ENCODE results near the gene RFTN1.

DNA sequence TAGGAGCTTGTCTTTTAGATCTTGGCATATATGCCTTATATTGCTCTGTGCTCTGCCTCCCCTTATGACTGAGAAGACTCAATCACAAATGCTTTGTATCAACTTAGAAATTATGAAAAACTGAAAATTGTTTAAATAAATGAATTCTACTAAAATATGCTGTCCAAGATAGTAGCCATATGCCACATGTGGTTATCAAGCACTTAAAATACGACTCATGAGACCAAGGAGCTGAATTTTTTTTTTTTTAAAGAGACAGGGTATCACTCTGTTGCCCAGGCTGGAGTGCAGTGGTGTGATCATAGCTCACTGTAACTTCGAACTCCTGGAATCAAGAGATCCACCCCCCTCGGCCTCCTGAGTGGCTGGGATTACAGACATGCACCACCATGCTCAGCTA is 118.3 kb downstream of the RFTN1 start:
- TF ChIP-seq MAX (IDR thresholded peaks at IDR 0.05; ENCODE audit: insufficient read depth, insufficient read length) (no peak), EZH2 (IDR thresholded peaks at IDR 0.05; ENCODE audit: borderline replicate concordance, low read depth, low read length, severe bottlenecking) (no peak)
- TF ChIP-seq, protein P1, sequence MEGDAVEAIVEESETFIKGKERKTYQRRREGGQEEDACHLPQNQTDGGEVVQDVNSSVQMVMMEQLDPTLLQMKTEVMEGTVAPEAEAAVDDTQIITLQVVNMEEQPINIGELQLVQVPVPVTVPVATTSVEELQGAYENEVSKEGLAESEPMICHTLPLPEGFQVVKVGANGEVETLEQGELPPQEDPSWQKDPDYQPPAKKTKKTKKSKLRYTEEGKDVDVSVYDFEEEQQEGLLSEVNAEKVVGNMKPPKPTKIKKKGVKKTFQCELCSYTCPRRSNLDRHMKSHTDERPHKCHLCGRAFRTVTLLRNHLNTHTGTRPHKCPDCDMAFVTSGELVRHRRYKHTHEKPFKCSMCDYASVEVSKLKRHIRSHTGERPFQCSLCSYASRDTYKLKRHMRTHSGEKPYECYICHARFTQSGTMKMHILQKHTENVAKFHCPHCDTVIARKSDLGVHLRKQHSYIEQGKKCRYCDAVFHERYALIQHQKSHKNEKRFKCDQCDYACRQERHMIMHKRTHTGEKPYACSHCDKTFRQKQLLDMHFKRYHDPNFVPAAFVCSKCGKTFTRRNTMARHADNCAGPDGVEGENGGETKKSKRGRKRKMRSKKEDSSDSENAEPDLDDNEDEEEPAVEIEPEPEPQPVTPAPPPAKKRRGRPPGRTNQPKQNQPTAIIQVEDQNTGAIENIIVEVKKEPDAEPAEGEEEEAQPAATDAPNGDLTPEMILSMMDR (IDR thresholded peaks at IDR 0.05; ENCODE audit: extremely low read depth in 1 of 2, insufficient read depth in 1 of 2, low read depth in 1 of 2, low read length in 2 of 2): no peak
